ENCODE measurements around the gene CIB4.

CIB4 gene

GRCh38 chr2:26634636-26635230 lies 6.4 kb downstream of the CIB4 start:
- TF ChIP-seq TEAD4 (IDR thresholded peaks at IDR 0.05) = no peak
- TF ChIP-seq REST (IDR thresholded peaks at IDR 0.05; ENCODE audit: low read depth) = no peak
- no peak for TF ChIP-seq CREB1 (IDR thresholded peaks at IDR 0.05; ENCODE audit: low read depth)
- TF ChIP-seq RAD21 (IDR thresholded peaks at IDR 0.05; ENCODE audit: low read depth) = no peak
- TF ChIP-seq FOXM1 (IDR thresholded peaks at IDR 0.05; ENCODE audit: borderline replicate concordance, low read depth) = no peak
- no peak for TF ChIP-seq EP300 (IDR thresholded peaks at IDR 0.05; ENCODE audit: borderline replicate concordance)

DNA sequence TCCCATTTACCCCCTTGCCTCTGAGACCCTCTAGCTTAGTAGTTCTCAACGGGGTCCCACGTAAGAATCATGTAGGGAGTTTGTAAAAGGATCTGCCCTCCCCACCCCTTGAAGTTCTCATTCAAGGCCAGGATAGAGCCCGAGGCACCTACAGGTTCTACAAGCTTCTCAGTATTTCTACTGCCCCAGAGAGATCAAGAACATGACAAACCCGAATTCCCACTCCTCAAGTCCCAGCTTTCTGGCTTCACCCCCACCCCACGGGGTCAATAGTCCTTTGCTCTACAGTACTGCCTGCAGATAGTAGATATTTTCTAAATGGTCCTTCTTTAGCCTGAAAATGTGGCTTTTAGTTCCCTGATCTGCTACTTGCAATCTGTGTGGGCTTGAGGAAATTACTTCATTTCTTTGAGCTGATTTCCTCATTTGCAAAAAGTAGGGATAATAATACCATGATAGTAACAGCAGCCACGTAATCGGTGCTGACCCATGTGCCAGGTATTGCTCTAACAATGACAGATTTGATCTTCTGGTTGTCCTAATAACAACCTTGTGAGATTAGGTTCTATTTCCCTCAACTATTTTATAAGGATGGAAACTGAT lies 7.1 kb downstream of the CIB4 start:
- no peak for TF ChIP-seq NFIC (IDR thresholded peaks at IDR 0.05)
- no peak for TF ChIP-seq CREB1 (IDR thresholded peaks at IDR 0.05; ENCODE audit: low read depth)
- no peak for TF ChIP-seq EP300 (IDR thresholded peaks at IDR 0.05; ENCODE audit: borderline replicate concordance)
- no peak for TF ChIP-seq TAF1 (IDR thresholded peaks at IDR 0.05; ENCODE audit: low read depth)
- TF ChIP-seq TCF12 (IDR thresholded peaks at IDR 0.05; ENCODE audit: low read depth) = no peak
- no peak for TF ChIP-seq FOXM1 (IDR thresholded peaks at IDR 0.05; ENCODE audit: borderline replicate concordance, low read depth)
- no peak for TF ChIP-seq RAD21 (IDR thresholded peaks at IDR 0.05; ENCODE audit: low read depth)
- TF ChIP-seq TEAD4 (IDR thresholded peaks at IDR 0.05) = no peak
- no peak for TF ChIP-seq CEBPB (IDR thresholded peaks at IDR 0.05)
- TF ChIP-seq EGR1 (IDR thresholded peaks at IDR 0.05) = no peak
- TF ChIP-seq ZBTB7A (IDR thresholded peaks at IDR 0.05; ENCODE audit: low read depth) = no peak
- TF ChIP-seq, protein P1, sequence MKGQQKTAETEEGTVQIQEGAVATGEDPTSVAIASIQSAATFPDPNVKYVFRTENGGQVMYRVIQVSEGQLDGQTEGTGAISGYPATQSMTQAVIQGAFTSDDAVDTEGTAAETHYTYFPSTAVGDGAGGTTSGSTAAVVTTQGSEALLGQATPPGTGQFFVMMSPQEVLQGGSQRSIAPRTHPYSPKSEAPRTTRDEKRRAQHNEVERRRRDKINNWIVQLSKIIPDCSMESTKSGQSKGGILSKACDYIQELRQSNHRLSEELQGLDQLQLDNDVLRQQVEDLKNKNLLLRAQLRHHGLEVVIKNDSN (IDR thresholded peaks at IDR 0.05) = no peak
- TF ChIP-seq YY1 (IDR thresholded peaks at IDR 0.05; ENCODE audit: low read depth) = no peak
- TF ChIP-seq REST (IDR thresholded peaks at IDR 0.05; ENCODE audit: low read depth) = no peak
- TF ChIP-seq MAX (IDR thresholded peaks at IDR 0.05) = no peak

DNA sequence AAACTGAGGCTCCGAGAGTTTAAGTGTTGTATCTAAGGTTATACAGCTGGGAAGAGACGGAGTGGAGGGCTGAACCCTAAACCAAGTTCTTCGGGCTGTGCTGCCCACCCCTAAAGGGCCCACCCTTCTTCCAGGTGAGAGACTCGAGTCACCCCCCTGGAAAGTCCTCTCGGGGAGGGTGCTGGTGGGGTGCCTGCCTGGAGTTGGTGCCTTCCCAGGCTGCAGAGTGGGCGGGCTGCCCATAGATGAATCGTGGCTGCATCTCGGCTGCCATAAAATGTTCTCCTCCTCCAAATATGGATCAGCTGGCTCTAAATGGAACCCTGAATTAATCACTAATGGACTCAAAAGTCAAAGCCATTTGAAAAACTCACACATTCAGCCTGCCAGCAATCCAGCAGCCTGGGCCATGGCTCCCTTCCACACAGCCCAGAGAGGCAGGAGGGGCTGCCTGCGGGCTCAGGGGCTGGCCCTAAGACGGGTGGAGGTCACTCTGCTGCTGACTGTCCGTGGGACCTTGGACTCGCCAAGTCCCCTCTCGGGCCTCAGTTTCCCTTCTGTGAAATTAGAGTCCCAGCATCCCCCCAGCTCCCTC lies 7.7 kb downstream of the CIB4 start:
- no peak for TF ChIP-seq TAF1 (IDR thresholded peaks at IDR 0.05; ENCODE audit: low read depth)
- no peak for TF ChIP-seq CEBPB (IDR thresholded peaks at IDR 0.05)
- TF ChIP-seq RAD21 (IDR thresholded peaks at IDR 0.05; ENCODE audit: low read depth) = no peak
- no peak for TF ChIP-seq YY1 (IDR thresholded peaks at IDR 0.05; ENCODE audit: low read depth)
- no peak for TF ChIP-seq EGR1 (IDR thresholded peaks at IDR 0.05)
- TF ChIP-seq REST (IDR thresholded peaks at IDR 0.05; ENCODE audit: low read depth) = no peak
- TF ChIP-seq FOXM1 (IDR thresholded peaks at IDR 0.05; ENCODE audit: borderline replicate concordance, low read depth) = no peak
- TF ChIP-seq MAX (IDR thresholded peaks at IDR 0.05) = no peak
- TF ChIP-seq, protein P1 (IDR thresholded peaks at IDR 0.05) = no peak
- TF ChIP-seq ZBTB7A (IDR thresholded peaks at IDR 0.05; ENCODE audit: low read depth) = no peak
- no peak for TF ChIP-seq TEAD4 (IDR thresholded peaks at IDR 0.05)
- TF ChIP-seq EP300 (IDR thresholded peaks at IDR 0.05; ENCODE audit: borderline replicate concordance) = no peak

DNA sequence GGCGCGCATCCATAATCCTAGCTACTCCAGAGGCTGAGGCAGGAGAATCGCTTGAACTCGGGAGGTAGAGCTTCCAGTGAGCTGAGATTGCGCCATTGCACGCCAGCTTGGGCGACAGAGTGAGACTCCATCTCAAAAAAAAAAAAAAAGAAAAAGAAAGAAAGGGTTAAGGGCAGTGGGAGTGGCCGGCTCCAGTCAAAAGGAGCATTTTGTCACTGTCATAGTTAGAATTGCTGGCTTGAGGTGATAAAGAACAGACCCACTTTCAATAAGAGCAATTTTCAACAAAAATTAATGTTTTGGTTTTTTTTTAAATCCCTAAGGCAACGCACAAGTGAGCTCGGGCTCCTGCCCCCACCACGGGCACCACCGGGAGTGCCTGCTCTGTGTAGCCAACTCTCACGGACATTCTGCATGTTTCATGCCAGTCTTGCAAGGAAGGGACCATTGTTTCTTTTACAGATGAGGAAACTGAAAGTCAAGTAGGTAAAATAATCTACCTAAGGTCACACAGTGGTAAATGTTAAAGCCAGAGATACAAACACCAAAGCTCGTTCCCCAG lies 8.5 kb downstream of the CIB4 start:
- TF ChIP-seq TEAD4 (IDR thresholded peaks at IDR 0.05) (no peak), CREB1 (IDR thresholded peaks at IDR 0.05; ENCODE audit: low read depth) (no peak), EP300 (IDR thresholded peaks at IDR 0.05; ENCODE audit: borderline replicate concordance) (no peak), FOXM1 (IDR thresholded peaks at IDR 0.05; ENCODE audit: borderline replicate concordance, low read depth) (no peak), TCF12 (IDR thresholded peaks at IDR 0.05; ENCODE audit: low read depth) (no peak), REST (IDR thresholded peaks at IDR 0.05; ENCODE audit: low read depth) (no peak), MAX (IDR thresholded peaks at IDR 0.05) (no peak), TAF1 (IDR thresholded peaks at IDR 0.05; ENCODE audit: low read depth) (no peak), ZBTB7A (IDR thresholded peaks at IDR 0.05; ENCODE audit: low read depth) (no peak), RAD21 (IDR thresholded peaks at IDR 0.05; ENCODE audit: low read depth) (no peak), NFIC (IDR thresholded peaks at IDR 0.05) (no peak), CEBPB (IDR thresholded peaks at IDR 0.05) (no peak), EGR1 (IDR thresholded peaks at IDR 0.05) (no peak), YY1 (IDR thresholded peaks at IDR 0.05; ENCODE audit: low read depth) (no peak)
- TF ChIP-seq, protein P1 (IDR thresholded peaks at IDR 0.05) = no peak
